Hepatocyte (in vitro differentiated cells): Measurements from ENCODE around the gene AMIGO3.

Experiments used
- EZH2 ChIP-seq: fragments of 200-600 bp; sonication (generic); IDR thresholded peaks from 2 replicates; pipeline ENCODE4 v1.6.1; 2016; ENCODE audit warnings: antibody characterized with exemption, mild to moderate bottlenecking, borderline replicate concordance
- TF ChIP-seq, protein P1 (sequence below): fragments of 200-600 bp; sonication (generic); IDR thresholded peaks from 2 replicates; pipeline ENCODE4 v1.5.1; 2016; ENCODE audit warnings: antibody characterized with exemption, mild to moderate bottlenecking; ENCODE audit not compliant: poor library complexity

DNA sequence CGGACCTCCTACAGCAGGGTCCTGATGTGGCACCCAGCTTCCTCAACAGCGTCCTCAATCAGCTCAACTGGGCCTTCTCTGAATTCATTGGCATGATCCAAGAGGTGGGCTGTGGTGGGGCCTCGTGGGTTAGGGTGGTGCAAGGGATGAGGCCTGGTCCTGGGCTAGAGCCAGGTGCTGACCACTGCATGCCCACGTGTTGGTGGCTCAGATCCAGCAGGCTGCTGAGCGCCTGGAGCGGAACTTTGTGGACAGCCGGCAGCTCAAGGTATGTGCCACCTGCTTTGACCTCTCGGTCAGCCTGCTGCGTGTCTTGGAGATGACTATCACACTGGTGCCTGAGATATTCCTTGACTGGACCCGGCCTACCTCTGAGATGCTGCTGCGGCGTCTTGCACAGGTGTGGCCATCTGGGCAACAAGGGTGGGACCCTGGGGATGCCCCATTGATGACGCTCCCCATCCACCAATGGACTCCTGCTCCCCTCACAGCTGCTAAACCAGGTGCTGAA is 3.8 kb downstream of the AMIGO3 start:
- TF ChIP-seq, protein P1, sequence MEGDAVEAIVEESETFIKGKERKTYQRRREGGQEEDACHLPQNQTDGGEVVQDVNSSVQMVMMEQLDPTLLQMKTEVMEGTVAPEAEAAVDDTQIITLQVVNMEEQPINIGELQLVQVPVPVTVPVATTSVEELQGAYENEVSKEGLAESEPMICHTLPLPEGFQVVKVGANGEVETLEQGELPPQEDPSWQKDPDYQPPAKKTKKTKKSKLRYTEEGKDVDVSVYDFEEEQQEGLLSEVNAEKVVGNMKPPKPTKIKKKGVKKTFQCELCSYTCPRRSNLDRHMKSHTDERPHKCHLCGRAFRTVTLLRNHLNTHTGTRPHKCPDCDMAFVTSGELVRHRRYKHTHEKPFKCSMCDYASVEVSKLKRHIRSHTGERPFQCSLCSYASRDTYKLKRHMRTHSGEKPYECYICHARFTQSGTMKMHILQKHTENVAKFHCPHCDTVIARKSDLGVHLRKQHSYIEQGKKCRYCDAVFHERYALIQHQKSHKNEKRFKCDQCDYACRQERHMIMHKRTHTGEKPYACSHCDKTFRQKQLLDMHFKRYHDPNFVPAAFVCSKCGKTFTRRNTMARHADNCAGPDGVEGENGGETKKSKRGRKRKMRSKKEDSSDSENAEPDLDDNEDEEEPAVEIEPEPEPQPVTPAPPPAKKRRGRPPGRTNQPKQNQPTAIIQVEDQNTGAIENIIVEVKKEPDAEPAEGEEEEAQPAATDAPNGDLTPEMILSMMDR: no peak
- TF ChIP-seq EZH2: no peak
